ENCODE data around the gene CTPS2. TPM values are rescaled to one million over a fixed set of nuclear protein-coding genes. Genes with fewer than 3 reads are reported as not detected.

The CTPS2 gene
- total RNA-seq, 2 experiments from 2014 or later = 6.0 to 6.9 TPM

DNA sequence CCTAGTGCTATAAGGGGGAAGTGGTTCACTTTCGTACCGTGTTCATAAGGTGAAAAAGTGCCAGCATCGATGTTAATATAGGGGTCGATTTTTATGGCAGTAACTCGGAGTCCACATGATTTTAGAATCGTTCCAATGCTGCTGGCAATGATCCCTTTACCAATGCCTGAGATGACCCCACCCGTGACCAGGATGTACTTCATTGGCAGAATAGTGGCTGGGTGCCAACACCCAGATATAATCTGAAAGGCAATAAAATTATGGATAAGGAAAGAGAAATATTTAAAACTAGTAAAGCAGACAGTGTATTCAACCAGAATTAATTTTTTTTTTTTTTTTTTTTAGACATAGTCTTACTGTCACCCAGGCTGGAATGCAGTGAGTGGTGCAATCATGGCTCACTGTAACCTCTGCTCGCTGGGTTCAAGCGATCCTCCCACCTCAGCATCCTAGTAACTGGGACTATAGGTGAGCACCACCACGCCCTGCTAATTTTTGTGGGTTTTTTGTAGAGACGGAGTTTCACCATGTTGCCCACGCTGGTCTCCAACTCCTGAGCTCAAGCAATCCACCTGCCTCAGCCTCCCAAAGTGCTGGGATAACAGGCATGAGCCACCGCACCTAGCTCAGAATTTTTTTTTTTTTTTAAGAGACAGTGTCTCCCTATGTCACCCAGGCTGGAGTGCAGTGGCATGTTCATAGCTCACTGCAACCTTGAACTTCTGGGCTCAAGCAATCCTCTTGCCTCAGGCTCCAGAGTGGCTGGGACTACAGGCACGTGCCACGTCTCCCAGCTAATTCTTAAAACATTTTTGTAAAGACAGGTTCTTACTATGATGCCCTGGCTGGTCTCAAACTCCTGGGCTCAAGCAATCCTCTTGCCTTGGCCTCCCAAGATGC is 9.5 kb downstream of the CTPS2 start:
- POLR2A ChIA-PET = no interaction called here
- Mint-ChIP-seq H3K9me3 (no peaks in the 10 kb centered on the region), H3K36me3 (no peaks in the 10 kb centered on the region), H3K27ac (no peak overlapping the region), H3K4me1 (no peaks in the 10 kb centered on the region), H3K27me3 (no peaks in the 10 kb centered on the region), H3K4me3 (no peak overlapping the region)
- ATAC-seq (ENCODE audit: low read depth) (no peak), DNase-seq (no peak)

DNA sequence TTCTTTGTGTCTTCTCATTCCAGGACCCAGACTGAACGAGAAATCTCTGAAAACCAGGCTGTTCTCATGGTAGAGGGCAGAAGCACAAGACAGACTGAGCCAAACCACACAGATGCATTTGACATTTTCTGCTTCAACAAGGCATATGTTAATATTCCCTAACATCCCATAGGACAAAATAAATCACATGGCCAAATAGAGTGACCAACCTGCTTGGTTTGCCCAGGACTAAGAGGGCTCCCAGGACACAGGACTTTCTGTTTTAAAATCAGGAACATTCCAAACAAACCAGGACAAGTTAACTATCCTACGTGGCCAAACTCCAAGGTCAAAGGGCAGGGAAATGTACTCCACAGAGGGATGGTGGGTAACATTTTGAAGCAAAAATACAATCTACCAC is 11.7 kb downstream of the CTPS2 start:
- Mint-ChIP-seq H3K36me3 (no peaks in the 10 kb centered on the region), H3K4me1 (no peaks in the 10 kb centered on the region), H3K4me3 (no peak overlapping the region), H3K27me3 (no peaks in the 10 kb centered on the region), H3K27ac (no peak overlapping the region), H3K9me3 (no peaks in the 10 kb centered on the region)
- no peak for ATAC-seq (ENCODE audit: low read depth)
- no peak for DNase-seq
- POLR2A ChIA-PET = no interaction called here

DNA sequence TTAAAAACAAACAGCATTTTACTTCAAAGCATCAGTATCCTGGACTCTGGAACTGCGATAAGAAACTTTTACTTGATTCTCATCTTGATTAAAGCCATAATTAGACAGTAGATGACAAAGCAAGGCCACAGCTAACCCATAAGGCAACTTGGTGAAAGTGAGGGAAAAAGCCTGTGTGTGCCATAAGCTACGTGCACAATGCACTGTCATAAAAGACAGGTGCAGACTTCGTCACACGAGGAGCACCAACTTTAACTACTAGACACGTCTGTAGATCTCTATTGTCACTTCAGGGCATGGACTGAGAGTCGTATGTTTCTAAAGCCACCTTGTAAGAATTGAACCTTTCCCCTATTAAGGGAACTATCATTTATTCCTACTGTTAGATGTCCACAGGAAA is 13.1 kb downstream of the CTPS2 start:
- Mint-ChIP-seq H3K27ac (no peak overlapping the region), H3K9me3 (no peaks in the 10 kb centered on the region), H3K27me3 (no peaks in the 10 kb centered on the region), H3K4me1 (no peaks in the 10 kb centered on the region), H3K4me3 (no peak overlapping the region), H3K36me3 (no peaks in the 10 kb centered on the region)
- no peak for ATAC-seq (ENCODE audit: low read depth)
- POLR2A ChIA-PET = no interaction called here
- no peak for DNase-seq

DNA sequence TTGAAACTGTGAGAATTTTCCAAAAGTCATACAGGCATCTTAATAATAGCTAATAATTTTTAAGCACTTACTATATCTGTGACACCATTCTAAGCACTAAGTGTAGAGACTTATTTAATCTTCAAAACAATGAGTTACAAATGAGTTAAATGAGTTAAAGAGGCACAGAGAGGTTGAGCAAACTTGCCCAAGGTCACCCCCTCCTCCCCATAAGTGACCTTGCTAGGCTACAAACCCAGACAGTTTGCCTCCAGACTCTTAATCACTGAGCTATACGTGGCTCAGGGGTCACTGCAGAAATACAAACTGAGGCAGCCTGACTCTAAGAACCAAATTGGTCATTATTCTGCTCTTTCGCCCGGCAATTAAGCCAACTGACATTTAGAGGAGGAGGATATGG is 15.5 kb downstream of the CTPS2 start:
- no peaks in the 10 kb centered on the region for H3K9me3 Mint-ChIP-seq
- POLR2A ChIA-PET = no interaction called here
- no peak overlapping the region for H3K27ac Mint-ChIP-seq
- H3K4me1 Mint-ChIP-seq = no peaks in the 10 kb centered on the region
- peaks cover 2% of the 10 kb centered on the region for H3K36me3 Mint-ChIP-seq
- no peak for ATAC-seq (ENCODE audit: low read depth)
- no peak for DNase-seq
- no peaks in the 10 kb centered on the region for H3K27me3 Mint-ChIP-seq
- no peak overlapping the region for H3K4me3 Mint-ChIP-seq

DNA sequence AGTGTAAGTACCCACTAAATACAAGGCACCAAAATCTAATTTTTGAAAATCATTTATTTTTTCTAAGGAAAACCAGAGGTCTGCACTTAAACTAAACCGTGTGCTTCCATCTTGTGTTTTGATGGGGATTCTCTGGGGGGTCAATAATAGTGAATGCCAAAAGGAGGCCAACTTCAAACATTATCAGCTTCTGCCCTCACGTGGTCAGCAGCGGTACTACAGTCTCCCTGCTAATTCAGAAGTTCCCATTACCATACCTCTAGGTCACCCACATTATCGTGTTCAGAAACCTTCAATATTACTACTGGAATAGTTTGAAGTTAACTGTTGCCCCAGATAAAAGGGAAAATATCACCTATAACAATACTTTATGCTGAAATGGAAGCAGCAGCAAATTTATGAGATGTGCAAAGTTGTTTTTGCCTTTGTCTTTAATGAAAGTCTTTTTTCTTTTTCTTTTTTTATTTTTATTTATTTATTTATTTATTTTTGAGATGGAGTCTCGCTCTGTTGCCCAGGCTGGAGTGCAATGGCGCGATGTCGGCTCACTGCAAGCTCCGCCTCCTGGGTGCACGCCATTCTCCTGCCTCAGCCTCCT is 17.3 kb downstream of the CTPS2 start:
- H3K27ac Mint-ChIP-seq = no peak overlapping the region
- no peak overlapping the region for H3K4me3 Mint-ChIP-seq
- H3K4me1 Mint-ChIP-seq = no peaks in the 10 kb centered on the region
- no peaks in the 10 kb centered on the region for H3K9me3 Mint-ChIP-seq
- H3K36me3 Mint-ChIP-seq = peaks cover 2% of the 10 kb centered on the region
- ATAC-seq (ENCODE audit: low read depth) = no peak
- no peaks in the 10 kb centered on the region for H3K27me3 Mint-ChIP-seq
- DNase-seq = peak; percentile 53
- POLR2A ChIA-PET = no interaction called here

DNA sequence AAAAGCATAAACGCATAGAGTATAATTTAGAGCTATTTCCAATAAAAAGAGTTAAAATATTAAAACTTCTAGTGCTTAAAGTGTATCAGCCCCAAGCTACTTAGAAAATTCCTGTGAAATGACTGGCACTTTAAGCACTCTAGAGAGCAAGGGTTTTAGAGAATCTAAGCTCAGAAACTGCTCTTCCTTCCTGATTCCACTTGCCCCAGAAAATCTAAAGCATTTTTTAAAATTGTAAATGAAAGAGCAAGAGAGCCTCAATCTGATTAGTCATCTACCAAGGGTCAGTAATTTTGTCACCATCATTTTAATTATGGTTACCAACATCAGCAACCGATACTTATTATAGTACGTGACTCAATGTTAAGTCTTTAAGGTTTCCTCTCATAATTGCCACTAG is 25.0 kb downstream of the CTPS2 start:
- Mint-ChIP-seq H3K27ac (no peak overlapping the region), H3K27me3 (no peaks in the 10 kb centered on the region), H3K4me1 (no peaks in the 10 kb centered on the region), H3K36me3 (no peaks in the 10 kb centered on the region), H3K9me3 (no peaks in the 10 kb centered on the region), H3K4me3 (no peak overlapping the region)
- ATAC-seq (ENCODE audit: low read depth) (no peak), DNase-seq (no peak)
- POLR2A ChIA-PET = no interaction called here

DNA sequence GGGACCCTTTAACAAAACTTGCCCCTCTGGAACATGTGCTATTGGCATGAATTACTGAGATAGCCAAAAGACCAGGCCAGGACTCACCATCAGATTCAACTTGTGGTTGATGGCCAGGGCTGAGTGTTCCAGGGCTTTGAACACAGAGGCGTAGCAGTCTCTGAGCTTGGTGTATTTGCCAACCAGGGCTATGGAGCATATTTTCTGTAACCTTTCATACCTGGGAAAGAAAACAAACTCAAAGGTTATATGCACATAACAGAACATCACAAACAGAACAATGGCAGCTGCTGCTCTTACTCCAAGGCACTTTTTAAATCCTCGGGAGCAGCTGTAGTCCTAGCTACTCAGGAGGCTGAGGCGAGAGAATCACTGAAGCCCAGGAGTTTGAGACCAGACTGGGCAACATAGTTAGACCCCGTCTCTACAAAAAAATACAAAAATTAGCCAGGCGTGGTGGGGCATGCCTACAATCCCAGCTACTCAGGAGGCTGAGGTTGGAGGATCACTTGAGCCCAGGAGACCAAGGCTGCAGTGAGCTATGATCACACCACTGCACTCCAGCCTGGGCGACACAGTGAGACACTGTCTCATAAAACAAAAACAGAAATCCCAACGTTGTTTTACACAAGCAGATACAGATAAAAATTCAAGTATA is 29.3 kb downstream of the CTPS2 start:
- H3K9me3 Mint-ChIP-seq = no peaks in the 10 kb centered on the region
- no peak overlapping the region for H3K4me3 Mint-ChIP-seq
- DNase-seq (no peak), ATAC-seq (ENCODE audit: low read depth) (no peak)
- no peaks in the 10 kb centered on the region for H3K27me3 Mint-ChIP-seq
- H3K4me1 Mint-ChIP-seq = no peaks in the 10 kb centered on the region
- no peak overlapping the region for H3K27ac Mint-ChIP-seq
- H3K36me3 Mint-ChIP-seq = no peaks in the 10 kb centered on the region
- POLR2A ChIA-PET = no interaction called here

DNA sequence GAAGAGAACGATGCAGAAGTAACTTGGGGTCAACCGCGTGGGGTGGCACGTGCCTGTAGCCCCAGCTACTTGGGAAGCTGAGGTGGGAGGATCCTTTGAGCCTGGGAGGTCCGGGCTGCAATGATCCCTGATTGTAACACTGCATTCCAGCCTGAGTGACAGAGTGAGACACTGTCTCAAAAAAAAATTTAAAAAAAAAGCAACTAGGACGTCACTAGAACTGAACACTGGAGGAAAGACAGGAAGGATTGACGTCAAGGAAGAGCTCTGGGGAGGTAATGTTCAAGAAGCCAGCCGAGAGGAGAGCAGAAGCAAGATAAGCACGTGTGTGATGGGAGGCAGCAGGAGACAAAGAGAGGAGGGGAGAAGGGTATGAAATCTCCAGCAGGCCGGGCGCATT is 33.8 kb downstream of the CTPS2 start:
- POLR2A ChIA-PET = no interaction called here
- DNase-seq = no peak

DNA sequence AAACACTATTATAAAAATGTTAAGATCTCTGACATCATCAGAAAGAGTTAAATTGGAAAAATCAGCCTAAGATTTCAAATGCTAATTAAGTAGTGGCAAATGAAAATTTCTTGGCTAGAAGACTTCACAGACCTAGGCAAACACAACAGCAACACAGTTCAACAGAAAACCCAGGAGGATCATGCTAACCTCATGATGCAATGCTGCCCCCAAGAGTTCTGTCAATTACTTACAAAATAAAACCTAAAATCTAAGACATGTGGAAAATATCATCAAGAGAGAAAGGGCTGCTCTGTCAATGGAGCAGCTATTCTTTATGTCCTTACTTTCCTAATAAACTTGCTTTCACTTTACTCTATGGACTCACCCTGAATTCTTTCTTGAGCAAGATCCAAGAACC is 41.5 kb downstream of the CTPS2 start:
- no peak for DNase-seq
- ATAC-seq (ENCODE audit: low read depth) = peak; percentile 39

More for the DNA sequence above, 33.8 kb downstream of the CTPS2 start:
- Mint-ChIP-seq H3K9me3 (no peaks in the 10 kb centered on the region), H3K36me3 (peaks cover 4% of the 10 kb centered on the region), H3K4me3 (no peak overlapping the region), H3K27me3 (no peaks in the 10 kb centered on the region), H3K27ac (no peak overlapping the region), H3K4me1 (no peaks in the 10 kb centered on the region)
- no peak for ATAC-seq (ENCODE audit: low read depth)

DNA sequence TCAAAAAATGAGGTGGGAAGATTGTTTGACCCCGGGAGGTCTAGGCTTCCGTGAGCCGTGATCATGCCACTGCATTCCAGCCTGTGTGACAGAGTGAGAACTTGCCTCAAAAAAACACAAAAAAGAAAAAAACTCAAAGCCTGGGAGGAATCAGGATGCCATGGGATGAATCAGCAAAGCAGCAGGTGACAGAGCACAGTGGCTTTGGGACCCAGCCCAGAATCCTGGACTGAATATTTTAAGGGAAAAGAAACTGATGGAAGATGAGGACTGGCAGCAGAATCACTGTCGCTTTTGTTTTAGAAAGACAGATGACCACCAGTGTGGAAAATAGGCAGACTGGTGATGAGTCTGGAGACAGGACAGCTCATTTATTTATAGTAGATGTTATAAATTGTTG is 45.9 kb downstream of the CTPS2 start:
- no peaks in the 10 kb centered on the region for H3K9me3 Mint-ChIP-seq
- POLR2A ChIA-PET = no interaction called here
- no peaks in the 10 kb centered on the region for H3K27me3 Mint-ChIP-seq
- no peaks in the 10 kb centered on the region for H3K36me3 Mint-ChIP-seq
- ATAC-seq (ENCODE audit: low read depth) (no peak), DNase-seq (no peak)
- no peak overlapping the region for H3K4me3 Mint-ChIP-seq
- no peak overlapping the region for H3K27ac Mint-ChIP-seq
- H3K4me1 Mint-ChIP-seq = peaks cover 3% of the 10 kb centered on the region

More for the DNA sequence above, 41.5 kb downstream of the CTPS2 start:
- H3K36me3 Mint-ChIP-seq = no peaks in the 10 kb centered on the region
- no peak overlapping the region for H3K4me3 Mint-ChIP-seq
- H3K27ac Mint-ChIP-seq = no peak overlapping the region
- POLR2A ChIA-PET = no interaction called here
- H3K9me3 Mint-ChIP-seq = no peaks in the 10 kb centered on the region
- H3K4me1 Mint-ChIP-seq = peaks cover 3% of the 10 kb centered on the region
- H3K27me3 Mint-ChIP-seq = no peaks in the 10 kb centered on the region

DNA sequence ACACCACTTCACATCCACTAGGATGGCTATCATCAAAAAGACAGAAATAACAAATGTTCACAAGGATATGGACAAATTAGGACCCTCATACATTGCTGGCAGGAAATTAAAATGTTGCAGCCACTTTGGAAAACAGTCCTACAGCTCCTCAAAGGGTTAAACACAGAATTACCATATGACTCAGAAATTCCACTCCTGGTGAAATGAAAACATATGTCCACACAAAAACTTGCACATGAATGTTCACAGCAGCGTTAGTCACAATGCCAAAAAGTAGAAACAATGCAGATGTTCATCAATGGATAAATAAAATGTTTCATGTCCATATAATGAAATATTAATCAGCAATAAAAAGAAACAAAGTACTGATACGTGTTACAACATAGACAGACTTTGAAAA is 47.4 kb downstream of the CTPS2 start:
- no peaks in the 10 kb centered on the region for H3K4me1 Mint-ChIP-seq
- POLR2A ChIA-PET = no interaction called here
- DNase-seq (no peak), ATAC-seq (ENCODE audit: low read depth) (no peak)
- H3K9me3 Mint-ChIP-seq = no peaks in the 10 kb centered on the region
- H3K36me3 Mint-ChIP-seq = no peaks in the 10 kb centered on the region
- no peak overlapping the region for H3K4me3 Mint-ChIP-seq
- no peak overlapping the region for H3K27ac Mint-ChIP-seq
- H3K27me3 Mint-ChIP-seq = no peaks in the 10 kb centered on the region

DNA sequence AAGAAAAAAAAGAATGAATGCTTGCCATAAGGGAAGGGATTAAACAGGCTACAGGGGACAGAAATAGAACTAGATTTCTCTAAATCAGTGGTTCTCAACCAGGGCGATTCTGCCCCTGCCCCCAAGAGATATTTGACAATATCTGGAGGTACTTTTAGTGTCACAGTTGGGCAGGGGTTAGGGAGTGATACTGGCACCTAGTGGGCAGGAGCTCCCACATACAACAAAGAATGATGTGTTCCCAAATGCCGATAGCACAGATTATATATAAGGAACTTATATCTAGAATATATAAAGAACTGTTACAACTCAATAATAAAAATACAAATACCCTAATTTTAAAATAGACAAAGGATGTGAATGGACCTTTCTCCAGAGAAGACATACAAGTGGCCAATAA is 47.8 kb downstream of the CTPS2 start:
- POLR2A ChIA-PET = no interaction called here
- H3K9me3 Mint-ChIP-seq = no peaks in the 10 kb centered on the region
- H3K36me3 Mint-ChIP-seq = no peaks in the 10 kb centered on the region
- no peak overlapping the region for H3K4me3 Mint-ChIP-seq
- H3K27me3 Mint-ChIP-seq = no peaks in the 10 kb centered on the region
- DNase-seq (no peak), ATAC-seq (ENCODE audit: low read depth) (no peak)
- no peaks in the 10 kb centered on the region for H3K4me1 Mint-ChIP-seq
- H3K27ac Mint-ChIP-seq = no peak overlapping the region

DNA sequence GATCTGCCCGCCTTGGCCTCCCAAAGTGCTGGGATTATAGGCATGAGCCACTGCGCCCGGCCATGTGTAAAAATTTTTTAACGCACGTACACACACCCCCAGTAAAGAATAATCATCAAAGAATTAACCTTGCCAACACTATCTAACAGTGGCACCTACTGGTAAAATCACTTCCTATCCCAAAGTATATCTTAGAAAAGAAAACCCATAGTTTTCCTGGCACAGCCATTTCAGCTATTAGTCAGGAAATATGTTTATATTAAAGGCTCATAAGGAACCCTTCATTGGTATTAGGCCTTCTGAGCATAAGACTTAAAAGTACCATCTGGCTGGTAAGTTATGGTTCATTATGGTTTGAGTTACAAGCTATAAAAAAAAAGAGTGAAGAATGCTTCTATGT is 48.4 kb downstream of the CTPS2 start:
- no peak overlapping the region for H3K27ac Mint-ChIP-seq
- H3K27me3 Mint-ChIP-seq = no peaks in the 10 kb centered on the region
- DNase-seq (no peak), ATAC-seq (ENCODE audit: low read depth) (no peak)
- no peaks in the 10 kb centered on the region for H3K9me3 Mint-ChIP-seq
- POLR2A ChIA-PET = no interaction called here
- H3K4me1 Mint-ChIP-seq = no peaks in the 10 kb centered on the region
- H3K36me3 Mint-ChIP-seq = no peaks in the 10 kb centered on the region
- no peak overlapping the region for H3K4me3 Mint-ChIP-seq

DNA sequence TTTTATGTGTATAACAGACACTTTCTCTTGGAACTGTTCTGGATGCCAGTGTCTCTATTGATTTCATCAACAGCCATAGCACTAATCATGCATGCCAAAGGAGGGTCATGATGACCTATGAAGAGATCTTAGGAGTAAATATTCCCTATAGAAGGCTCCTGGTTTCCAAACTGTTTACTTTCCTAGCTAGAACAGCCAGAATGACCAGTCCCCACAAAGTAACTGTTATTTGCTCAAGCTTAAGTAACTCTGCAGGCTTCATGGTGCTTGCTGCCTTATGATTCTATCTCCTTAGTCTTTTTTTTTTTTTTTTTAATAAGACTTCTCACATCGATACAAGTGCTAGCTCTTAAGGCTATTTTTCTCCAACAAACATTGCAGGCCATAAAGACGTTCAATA is 50.1 kb downstream of the CTPS2 start:
- Mint-ChIP-seq H3K27me3 (no peaks in the 10 kb centered on the region), H3K4me3 (no peak overlapping the region), H3K27ac (no peak overlapping the region), H3K4me1 (no peaks in the 10 kb centered on the region), H3K9me3 (no peaks in the 10 kb centered on the region), H3K36me3 (no peaks in the 10 kb centered on the region)
- POLR2A ChIA-PET = no interaction called here
- ATAC-seq (ENCODE audit: low read depth) = no peak
- no peak for DNase-seq

Data from activated naive CD8-positive, alpha-beta T cell treated with anti-CD3 and anti-CD28 coated beads, Interleukin-2, amount 10 ng/mL, durations not matched to agents 7 days and 5 days (primary cell).